ENCODE results near the gene ASCC2. TPM values are rescaled to one million over a fixed set of nuclear protein-coding genes. Genes with fewer than 3 reads are reported as not detected.

Gene ASCC2
- polyA plus RNA-seq, 2 donors, result 61.3 to 142 TPM

DNA sequence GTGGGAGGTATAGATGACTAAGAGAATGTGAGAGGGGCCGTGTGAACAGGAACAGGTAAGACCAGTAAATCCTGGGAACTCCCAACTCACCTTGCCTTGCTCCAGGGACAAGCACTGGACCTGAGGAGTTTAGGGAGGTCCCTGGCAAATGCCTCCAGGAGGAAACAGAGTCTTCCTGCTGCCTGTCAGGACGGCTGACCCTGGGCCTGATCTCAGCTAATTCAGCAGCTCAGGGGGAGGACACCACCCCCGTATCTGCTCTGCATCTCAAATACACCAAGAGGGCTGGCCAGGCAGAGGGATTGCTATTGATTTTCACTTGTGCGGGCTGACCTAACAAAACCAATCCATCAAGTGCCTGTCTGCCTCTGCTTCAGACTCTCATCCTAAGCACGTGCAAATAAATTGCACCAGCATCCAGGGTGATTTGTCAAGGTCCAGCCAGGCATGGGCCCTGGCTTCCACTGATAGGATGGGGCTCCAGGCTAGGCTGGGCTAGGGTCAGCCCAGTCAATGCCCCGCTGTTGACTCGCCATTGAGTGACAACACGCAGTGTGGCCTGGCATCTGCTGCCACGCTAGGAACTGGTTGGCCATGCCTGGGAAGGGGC is 50.6 kb downstream of the ASCC2 start:
- Histone ChIP-seq H3K36me3 (ENCODE audit: control insufficient read depth in 2 of 2, insufficient read depth in 2 of 2, low read length in 1 of 2) (peaks cover 29 to 39% of the 10 kb centered on the region in 2 donors), H3K27ac (ENCODE audit: low read depth in 2 of 2, low read length in 1 of 2) (peak overlapping the region; percentile 33 to 37), H3K27me3 (ENCODE audit: control insufficient read depth in 1 of 2, insufficient read depth in 2 of 2, low read length in 2 of 2) (no peaks in the 10 kb centered on the region), H3K4me1 (ENCODE audit: control insufficient read depth in 2 of 2, insufficient read depth in 2 of 2, low read length in 1 of 2) (peaks cover 3 to 12% of the 10 kb centered on the region in 2 donors), H3K4me3 (ENCODE audit: low read depth in 1 of 2, low read length in 2 of 2) (no peak overlapping the region), H3K9me3 (ENCODE audit: control insufficient read depth in 2 of 2, insufficient read depth in 1 of 2, low read depth in 1 of 2, low read length in 1 of 2) (no peaks in the 10 kb centered on the region)
- 54 to 60% methylated on average over 9 of the region's 9 CpGs for WGBS, 2 donors

- no peaks in the 10 kb centered on the region for H3K9me3 ChIP-seq (ENCODE audit: control insufficient read depth in 2 of 2, insufficient read depth in 1 of 2, low read depth in 1 of 2, low read length in 1 of 2)
Measured at GRCh38 chr22:29786031-29786430, 52.0 kb downstream of the ASCC2 start.

GRCh38 chr22:29784451-29785361 is 53.4 kb downstream of the ASCC2 start:
- Histone ChIP-seq H3K27me3 (ENCODE audit: control insufficient read depth in 1 of 2, insufficient read depth in 2 of 2, low read length in 2 of 2) (no peaks in the 10 kb centered on the region), H3K4me1 (ENCODE audit: control insufficient read depth in 2 of 2, insufficient read depth in 2 of 2, low read length in 1 of 2) (peaks cover 3 to 27% of the 10 kb centered on the region in 2 donors), H3K4me3 (ENCODE audit: low read depth in 1 of 2, low read length in 2 of 2) (no peak overlapping the region), H3K9me3 (ENCODE audit: control insufficient read depth in 2 of 2, insufficient read depth in 1 of 2, low read depth in 1 of 2, low read length in 1 of 2) (no peaks in the 10 kb centered on the region), H3K27ac (ENCODE audit: low read depth in 2 of 2, low read length in 1 of 2) (peak overlapping the region; percentile 40 to 65), H3K36me3 (ENCODE audit: control insufficient read depth in 2 of 2, insufficient read depth in 2 of 2, low read length in 1 of 2) (peaks cover 12 to 18% of the 10 kb centered on the region in 2 donors)
- WGBS, 2 donors, result 26% methylated on average over 9 of the region's 9 CpGs

More at GRCh38 chr22:29786031-29786430, 52.0 kb downstream of the ASCC2 start:
- Histone ChIP-seq H3K36me3 (ENCODE audit: control insufficient read depth in 2 of 2, insufficient read depth in 2 of 2, low read length in 1 of 2) (peaks cover 22 to 30% of the 10 kb centered on the region in 2 donors), H3K4me3 (ENCODE audit: low read depth in 1 of 2, low read length in 2 of 2) (no peak overlapping the region), H3K27ac (ENCODE audit: low read depth in 2 of 2, low read length in 1 of 2) (peak overlapping the region in 1 of 2 donors; percentile 44), H3K4me1 (ENCODE audit: control insufficient read depth in 2 of 2, insufficient read depth in 2 of 2, low read length in 1 of 2) (peaks cover 3 to 22% of the 10 kb centered on the region in 2 donors), H3K27me3 (ENCODE audit: control insufficient read depth in 1 of 2, insufficient read depth in 2 of 2, low read length in 2 of 2) (no peaks in the 10 kb centered on the region)
- 64% methylated on average over 5 of the region's 5 CpGs for WGBS, 2 donors

GRCh38 chr22:29782061-29782845 is 55.8 kb downstream of the ASCC2 start:
- no peaks in the 10 kb centered on the region for H3K36me3 ChIP-seq (ENCODE audit: control insufficient read depth in 2 of 2, insufficient read depth in 2 of 2, low read length in 1 of 2)
- no peaks in the 10 kb centered on the region for H3K27me3 ChIP-seq (ENCODE audit: control insufficient read depth in 1 of 2, insufficient read depth in 2 of 2, low read length in 2 of 2)
- H3K4me1 ChIP-seq (ENCODE audit: control insufficient read depth in 2 of 2, insufficient read depth in 2 of 2, low read length in 1 of 2), result peaks cover 3 to 21% of the 10 kb centered on the region in 2 donors
- 43 to 47% methylated on average over 7 of the region's 7 CpGs for WGBS, 2 donors
- no peak overlapping the region for H3K4me3 ChIP-seq (ENCODE audit: low read depth in 1 of 2, low read length in 2 of 2)
- H3K27ac ChIP-seq (ENCODE audit: low read depth in 2 of 2, low read length in 1 of 2), result peak overlapping the region; percentile 64 to 93
- H3K9me3 ChIP-seq (ENCODE audit: control insufficient read depth in 2 of 2, insufficient read depth in 1 of 2, low read depth in 1 of 2, low read length in 1 of 2), result no peaks in the 10 kb centered on the region

- Histone ChIP-seq H3K4me1 (ENCODE audit: control insufficient read depth in 2 of 2, insufficient read depth in 2 of 2, low read length in 1 of 2) (peaks cover under 1 to 20% of the 10 kb centered on the region in 2 donors), H3K9me3 (ENCODE audit: control insufficient read depth in 2 of 2, insufficient read depth in 1 of 2, low read depth in 1 of 2, low read length in 1 of 2) (no peaks in the 10 kb centered on the region), H3K27ac (ENCODE audit: low read depth in 2 of 2, low read length in 1 of 2) (peak overlapping the region; percentile 6 to 64), H3K4me3 (ENCODE audit: low read depth in 1 of 2, low read length in 2 of 2) (no peak overlapping the region), H3K27me3 (ENCODE audit: control insufficient read depth in 1 of 2, insufficient read depth in 2 of 2, low read length in 2 of 2) (no peaks in the 10 kb centered on the region), H3K36me3 (ENCODE audit: control insufficient read depth in 2 of 2, insufficient read depth in 2 of 2, low read length in 1 of 2) (no peaks in the 10 kb centered on the region)
- WGBS, 2 donors, result 30 to 41% methylated on average over 8 of the region's 8 CpGs
Measured at GRCh38 chr22:29780748-29781676, 57.1 kb downstream of the ASCC2 start.

DNA sequence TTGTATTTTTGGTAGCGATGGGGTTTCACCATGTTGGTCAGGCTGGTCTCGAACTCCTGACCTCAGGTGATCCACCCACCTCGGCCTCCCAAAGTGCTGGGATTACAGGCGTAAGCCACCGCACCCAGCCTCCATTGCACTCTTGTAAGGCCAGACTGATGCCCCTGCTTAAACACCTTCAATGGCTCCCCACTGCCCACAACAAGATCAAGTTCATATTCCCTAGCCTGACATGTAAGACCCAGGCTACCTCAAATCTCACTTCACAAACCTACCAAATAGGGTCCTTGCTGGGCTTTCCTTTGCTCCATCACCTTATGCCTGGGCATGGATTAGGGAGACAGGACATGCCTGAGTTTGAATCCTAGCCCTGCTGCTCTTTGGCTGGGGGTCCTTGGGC is 57.9 kb downstream of the ASCC2 start:
- H3K27me3 ChIP-seq (ENCODE audit: control insufficient read depth in 1 of 2, insufficient read depth in 2 of 2, low read length in 2 of 2), result no peaks in the 10 kb centered on the region
- WGBS, 2 donors, result 94 to 96% methylated on average over 4 to 5 of the region's 5 CpGs
- no peak overlapping the region for H3K27ac ChIP-seq (ENCODE audit: low read depth in 2 of 2, low read length in 1 of 2)
- H3K9me3 ChIP-seq (ENCODE audit: control insufficient read depth in 2 of 2, insufficient read depth in 1 of 2, low read depth in 1 of 2, low read length in 1 of 2), result no peaks in the 10 kb centered on the region
- peaks cover 0 to 20% of the 10 kb centered on the region in 2 donors for H3K4me1 ChIP-seq (ENCODE audit: control insufficient read depth in 2 of 2, insufficient read depth in 2 of 2, low read length in 1 of 2)
- no peaks in the 10 kb centered on the region for H3K36me3 ChIP-seq (ENCODE audit: control insufficient read depth in 2 of 2, insufficient read depth in 2 of 2, low read length in 1 of 2)
- no peak overlapping the region for H3K4me3 ChIP-seq (ENCODE audit: low read depth in 1 of 2, low read length in 2 of 2)

DNA sequence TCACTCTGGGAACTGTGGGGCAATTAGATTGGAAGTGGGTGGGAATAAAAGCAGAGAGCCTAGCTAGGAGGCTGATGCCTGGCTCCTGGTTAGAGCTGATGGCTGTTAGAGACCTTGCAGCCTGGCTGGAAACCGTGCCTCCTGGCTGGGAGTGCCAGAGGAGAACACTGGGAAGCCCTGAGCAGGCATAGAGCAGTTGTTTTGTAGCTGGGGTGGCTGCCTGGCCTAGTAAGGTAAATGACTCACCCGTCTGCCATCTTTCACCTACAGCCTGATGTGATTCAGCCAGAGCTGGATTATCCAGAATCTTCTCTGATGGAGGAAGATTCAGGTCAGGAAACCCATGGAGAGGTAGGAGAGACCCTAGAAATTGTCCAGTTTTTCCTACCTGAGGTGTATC is 64.8 kb downstream of the ASCC2 start:
- Histone ChIP-seq H3K4me3 (ENCODE audit: low read depth in 1 of 2, low read length in 2 of 2) (no peak overlapping the region), H3K27me3 (ENCODE audit: control insufficient read depth in 1 of 2, insufficient read depth in 2 of 2, low read length in 2 of 2) (no peaks in the 10 kb centered on the region), H3K27ac (ENCODE audit: low read depth in 2 of 2, low read length in 1 of 2) (peak overlapping the region; percentile 70), H3K36me3 (ENCODE audit: control insufficient read depth in 2 of 2, insufficient read depth in 2 of 2, low read length in 1 of 2) (peaks cover 0 to 5% of the 10 kb centered on the region in 2 donors), H3K4me1 (ENCODE audit: control insufficient read depth in 2 of 2, insufficient read depth in 2 of 2, low read length in 1 of 2) (no peaks in the 10 kb centered on the region), H3K9me3 (ENCODE audit: control insufficient read depth in 2 of 2, insufficient read depth in 1 of 2, low read depth in 1 of 2, low read length in 1 of 2) (no peaks in the 10 kb centered on the region)
- WGBS, 2 donors, result 54 to 68% methylated on average over 2 of the region's 2 CpGs

- 49 to 55% methylated on average over 5 of the region's 5 CpGs for WGBS, 2 donors
- Histone ChIP-seq H3K27ac (ENCODE audit: low read depth in 2 of 2, low read length in 1 of 2) (peak overlapping the region in 1 of 2 donors; percentile 69), H3K27me3 (ENCODE audit: control insufficient read depth in 1 of 2, insufficient read depth in 2 of 2, low read length in 2 of 2) (no peaks in the 10 kb centered on the region), H3K9me3 (ENCODE audit: control insufficient read depth in 2 of 2, insufficient read depth in 1 of 2, low read depth in 1 of 2, low read length in 1 of 2) (no peaks in the 10 kb centered on the region), H3K36me3 (ENCODE audit: control insufficient read depth in 2 of 2, insufficient read depth in 2 of 2, low read length in 1 of 2) (peaks cover 0 to 5% of the 10 kb centered on the region in 2 donors), H3K4me1 (ENCODE audit: control insufficient read depth in 2 of 2, insufficient read depth in 2 of 2, low read length in 1 of 2) (no peaks in the 10 kb centered on the region), H3K4me3 (ENCODE audit: low read depth in 1 of 2, low read length in 2 of 2) (no peak overlapping the region)
Measured at GRCh38 chr22:29772170-29772641, 65.9 kb downstream of the ASCC2 start.

Measured in esophagus (tissue), 2 donors.